ENCODE measurements around the gene TENM4. TPM values are rescaled to one million over a fixed set of nuclear protein-coding genes. Genes with fewer than 3 reads are reported as not detected.

TENM4 gene
- total and polyA plus RNA-seq, 2 of the 8 experiments (the other 6 are each of a cell fraction or from before 2014, with no cell fraction given) = 3.5 to 7.2 TPM

- no peak for TF ChIP-seq CBX8 (IDR thresholded peaks at IDR 0.05; ENCODE audit: borderline replicate concordance, low read depth, low read length)
- no peak for TF ChIP-seq KDM1A (IDR thresholded peaks at IDR 0.05; ENCODE audit: borderline replicate concordance, low read length)
- TF ChIP-seq SP1 (IDR thresholded peaks at IDR 0.05; ENCODE audit: low read depth, low read length) = no peak
- TF ChIP-seq RNF2 (IDR thresholded peaks at IDR 0.05; ENCODE audit: borderline replicate concordance, low read depth, low read length, missing control alignments, poor library complexity, severe bottlenecking) = no peak
These were observed 432.9 kb downstream of the TENM4 start (continued) for GRCh38 chr11:79007771-79008402.
